DOHH2 (cell line): ENCODE data around the gene SOWAHA.

Experiments
- EZH2phosphoT487 ChIP-seq: fragments of 200-600 bp; sonication (generic); IDR thresholded peaks from 2 replicates; pipeline ENCODE4 v1.6.1; 2017; ENCODE audit warnings: borderline replicate concordance, mild to moderate bottlenecking, antibody characterized with exemption, low read length, moderate library complexity, mixed read lengths
- TF ChIP-seq, protein P1 (sequence below): fragments of 200-600 bp; sonication (generic); IDR thresholded peaks from one replicate; pipeline ENCODE4 v1.5.1; 2014; ENCODE audit warnings: antibody characterized with exemption, mild to moderate bottlenecking, low read depth, low read length; ENCODE audit not compliant: poor library complexity, severe bottlenecking

DNA sequence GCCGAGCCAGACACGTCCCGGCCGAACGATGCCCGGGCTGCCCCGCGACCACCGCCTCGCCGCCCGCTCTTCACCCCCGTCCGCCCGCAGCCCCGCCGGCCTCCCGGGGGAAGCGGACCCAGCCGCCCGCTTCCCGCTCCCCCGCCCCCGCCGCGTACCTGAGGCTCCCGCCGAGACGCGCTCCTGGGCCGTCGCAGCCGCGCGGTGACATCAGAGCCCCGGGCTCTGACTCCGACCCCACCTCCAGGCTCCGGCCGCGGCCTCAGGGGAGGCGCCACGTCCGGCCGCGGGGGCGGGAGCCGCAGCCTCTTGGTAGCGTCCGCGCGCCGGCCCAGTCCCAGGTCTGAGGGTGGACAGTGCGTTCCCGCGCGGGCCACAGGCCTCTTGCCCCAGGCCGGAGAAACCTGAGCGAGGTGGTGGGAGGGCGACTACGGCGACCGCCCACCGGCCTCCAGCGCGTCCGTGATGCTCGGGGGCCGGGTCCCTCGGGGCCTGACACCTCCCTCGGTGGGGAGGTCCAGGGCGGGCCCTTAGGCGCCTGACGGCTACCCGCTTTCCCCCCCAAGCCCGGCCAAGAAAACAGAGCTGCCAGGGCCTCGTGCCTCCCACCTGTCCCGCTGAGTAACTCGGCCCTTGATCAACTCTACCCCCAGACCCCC is 17.5 kb downstream of the SOWAHA start, which contains the start of gene SHROOM1:
- TF ChIP-seq, protein P1, sequence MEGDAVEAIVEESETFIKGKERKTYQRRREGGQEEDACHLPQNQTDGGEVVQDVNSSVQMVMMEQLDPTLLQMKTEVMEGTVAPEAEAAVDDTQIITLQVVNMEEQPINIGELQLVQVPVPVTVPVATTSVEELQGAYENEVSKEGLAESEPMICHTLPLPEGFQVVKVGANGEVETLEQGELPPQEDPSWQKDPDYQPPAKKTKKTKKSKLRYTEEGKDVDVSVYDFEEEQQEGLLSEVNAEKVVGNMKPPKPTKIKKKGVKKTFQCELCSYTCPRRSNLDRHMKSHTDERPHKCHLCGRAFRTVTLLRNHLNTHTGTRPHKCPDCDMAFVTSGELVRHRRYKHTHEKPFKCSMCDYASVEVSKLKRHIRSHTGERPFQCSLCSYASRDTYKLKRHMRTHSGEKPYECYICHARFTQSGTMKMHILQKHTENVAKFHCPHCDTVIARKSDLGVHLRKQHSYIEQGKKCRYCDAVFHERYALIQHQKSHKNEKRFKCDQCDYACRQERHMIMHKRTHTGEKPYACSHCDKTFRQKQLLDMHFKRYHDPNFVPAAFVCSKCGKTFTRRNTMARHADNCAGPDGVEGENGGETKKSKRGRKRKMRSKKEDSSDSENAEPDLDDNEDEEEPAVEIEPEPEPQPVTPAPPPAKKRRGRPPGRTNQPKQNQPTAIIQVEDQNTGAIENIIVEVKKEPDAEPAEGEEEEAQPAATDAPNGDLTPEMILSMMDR, result no peak
- no peak for TF ChIP-seq EZH2phosphoT487
